ENCODE measurements around the gene ABCF3.

DNA sequence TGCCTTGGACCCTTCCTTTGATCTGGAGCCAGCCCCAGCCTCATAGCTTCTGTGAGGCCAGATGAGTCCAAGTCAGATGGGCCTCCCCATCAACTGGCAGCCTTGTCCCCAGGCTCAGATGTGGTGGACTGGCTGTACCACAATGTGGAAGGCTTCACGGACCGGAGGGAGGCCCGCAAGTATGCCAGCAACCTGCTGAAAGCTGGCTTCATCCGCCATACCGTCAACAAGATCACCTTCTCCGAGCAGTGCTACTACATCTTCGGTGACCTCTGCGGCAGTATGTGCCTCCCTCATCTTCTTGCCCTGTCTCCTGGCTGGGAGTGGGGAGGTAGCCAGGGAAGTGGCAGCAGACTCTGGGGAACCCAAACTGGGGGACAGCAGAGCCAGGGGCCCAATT, 18.2 kb upstream of the ABCF3 start:
- TF ChIP-seq, protein P1, sequence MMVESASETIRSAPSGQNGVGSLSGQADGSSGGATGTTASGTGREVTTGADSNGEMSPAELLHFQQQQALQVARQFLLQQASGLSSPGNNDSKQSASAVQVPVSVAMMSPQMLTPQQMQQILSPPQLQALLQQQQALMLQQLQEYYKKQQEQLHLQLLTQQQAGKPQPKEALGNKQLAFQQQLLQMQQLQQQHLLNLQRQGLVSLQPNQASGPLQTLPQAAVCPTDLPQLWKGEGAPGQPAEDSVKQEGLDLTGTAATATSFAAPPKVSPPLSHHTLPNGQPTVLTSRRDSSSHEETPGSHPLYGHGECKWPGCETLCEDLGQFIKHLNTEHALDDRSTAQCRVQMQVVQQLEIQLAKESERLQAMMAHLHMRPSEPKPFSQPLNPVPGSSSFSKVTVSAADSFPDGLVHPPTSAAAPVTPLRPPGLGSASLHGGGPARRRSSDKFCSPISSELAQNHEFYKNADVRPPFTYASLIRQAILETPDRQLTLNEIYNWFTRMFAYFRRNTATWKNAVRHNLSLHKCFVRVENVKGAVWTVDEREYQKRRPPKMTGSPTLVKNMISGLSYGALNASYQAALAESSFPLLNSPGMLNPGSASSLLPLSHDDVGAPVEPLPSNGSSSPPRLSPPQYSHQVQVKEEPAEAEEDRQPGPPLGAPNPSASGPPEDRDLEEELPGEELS (CRISPR knock-in tag; IDR thresholded peaks at IDR 0.05): no peak
- TF ChIP-seq, protein P2, sequence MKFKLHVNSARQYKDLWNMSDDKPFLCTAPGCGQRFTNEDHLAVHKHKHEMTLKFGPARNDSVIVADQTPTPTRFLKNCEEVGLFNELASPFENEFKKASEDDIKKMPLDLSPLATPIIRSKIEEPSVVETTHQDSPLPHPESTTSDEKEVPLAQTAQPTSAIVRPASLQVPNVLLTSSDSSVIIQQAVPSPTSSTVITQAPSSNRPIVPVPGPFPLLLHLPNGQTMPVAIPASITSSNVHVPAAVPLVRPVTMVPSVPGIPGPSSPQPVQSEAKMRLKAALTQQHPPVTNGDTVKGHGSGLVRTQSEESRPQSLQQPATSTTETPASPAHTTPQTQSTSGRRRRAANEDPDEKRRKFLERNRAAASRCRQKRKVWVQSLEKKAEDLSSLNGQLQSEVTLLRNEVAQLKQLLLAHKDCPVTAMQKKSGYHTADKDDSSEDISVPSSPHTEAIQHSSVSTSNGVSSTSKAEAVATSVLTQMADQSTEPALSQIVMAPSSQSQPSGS (CRISPR knock-in tag; IDR thresholded peaks at IDR 0.05; ENCODE audit: borderline replicate concordance, low read depth): no peak
- TF ChIP-seq TEAD4 (CRISPR knock-in tag; IDR thresholded peaks at IDR 0.05): no peak

Data from WTC11 (cell line).